HUES64 (cell line): ENCODE results near the gene MANBA.

Source experiments
- H3K27ac ChIP-seq: 2 replicates; pipeline ENCODE4 v1.7.0; 2013; ENCODE audit warnings: low read depth, low read length, inconsistent platforms
- H3K27me3 ChIP-seq: 2 replicates; pipeline ENCODE4 v1.6.1; 2013; ENCODE audit warnings: mild to moderate bottlenecking, low read length; ENCODE audit not compliant: insufficient read depth
- H3K36me3 ChIP-seq: 2 replicates; pipeline ENCODE4 v1.6.1; 2013; ENCODE audit warnings: mild to moderate bottlenecking, low read length; ENCODE audit not compliant: insufficient read depth
- H3K4me1 ChIP-seq: 2 replicates; pipeline ENCODE4 v1.6.1; 2013; ENCODE audit warnings: mild to moderate bottlenecking, low read length, moderate library complexity; ENCODE audit not compliant: insufficient read depth
- H3K4me3 ChIP-seq: 2 replicates; pipeline ENCODE4 v1.5.1; 2013; ENCODE audit warnings: mild to moderate bottlenecking, low read length, moderate library complexity
- H3K9ac ChIP-seq: 2 replicates; pipeline ENCODE4 v1.6.1; 2013; ENCODE audit warnings: mild to moderate bottlenecking, low read depth, low read length
- H3K9me3 ChIP-seq: 2 replicates; pipeline ENCODE4 v1.6.1; 2013; ENCODE audit warnings: low read depth, low read length; ENCODE audit not compliant: insufficient read depth
- WGBS: fragments of 150-250, 120-280 bp; methylation state at CpG from one replicate; pipeline ENCODE4 v1.1.7; 2013; ENCODE audit warnings: missing lambda C conversion rate; 5-methylcytosine and 5-hydroxymethylcytosine counted together

The MANBA gene

GRCh38 chr4:102675141-102675540 lies 85.6 kb downstream of the MANBA start:
- Histone ChIP-seq H3K4me1 (no peaks in the 10 kb centered on the region; the same call in 1 of the 2 replicates), H3K9me3 (no peaks in the 10 kb centered on the region), H3K27ac (no peak overlapping the region), H3K4me3 (no peak overlapping the region), H3K27me3 (no peaks in the 10 kb centered on the region), H3K36me3 (peaks cover 27% of the 10 kb centered on the region), H3K9ac (no peak overlapping the region)
- WGBS, result 92% methylated on average over 1 of the region's 1 CpG

GRCh38 chr4:102667001-102667400 lies 93.8 kb downstream of the MANBA start:
- no CpG with 5 or more reads among the region's 1 CpG for WGBS
- H3K9me3 ChIP-seq, result no peaks in the 10 kb centered on the region
- no peaks in the 10 kb centered on the region for H3K4me1 ChIP-seq
- no peak overlapping the region for H3K9ac ChIP-seq
- peaks cover 37% of the 10 kb centered on the region for H3K36me3 ChIP-seq
- H3K27me3 ChIP-seq, result no peaks in the 10 kb centered on the region
- H3K4me3 ChIP-seq, result no peak overlapping the region
- no peak overlapping the region for H3K27ac ChIP-seq

DNA sequence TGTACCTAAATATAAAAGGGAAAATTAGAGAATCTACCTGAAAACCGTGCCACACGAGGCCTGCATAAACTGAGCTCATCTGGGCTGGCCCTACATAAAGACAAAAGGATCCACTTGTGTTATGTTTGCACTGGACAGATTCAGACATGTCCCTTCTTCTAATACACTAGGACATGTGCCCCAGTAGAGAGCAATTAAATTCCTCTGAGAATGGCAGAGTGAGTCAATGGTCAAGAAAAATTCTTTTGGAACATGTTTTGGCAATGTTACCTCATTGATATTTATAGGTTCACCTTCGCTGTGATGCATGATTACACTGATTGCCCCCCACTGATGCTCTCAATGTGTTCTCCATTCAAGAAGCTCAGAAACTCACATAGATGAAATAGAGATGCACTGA lies 95.2 kb downstream of the MANBA start:
- Histone ChIP-seq H3K9ac (no peak overlapping the region), H3K4me3 (no peak overlapping the region), H3K36me3 (peaks cover 34% of the 10 kb centered on the region), H3K27me3 (no peaks in the 10 kb centered on the region), H3K27ac (no peak overlapping the region), H3K9me3 (no peaks in the 10 kb centered on the region), H3K4me1 (no peaks in the 10 kb centered on the region)
- WGBS, result 94% methylated on average over 3 of the region's 3 CpGs

- Histone ChIP-seq H3K4me3 (no peak overlapping the region), H3K4me1 (no peaks in the 10 kb centered on the region), H3K27me3 (no peaks in the 10 kb centered on the region), H3K9me3 (no peaks in the 10 kb centered on the region), H3K36me3 (peaks cover 29% of the 10 kb centered on the region), H3K27ac (no peak overlapping the region), H3K9ac (no peak overlapping the region)
- WGBS, result 100% methylated on average over 1 of the region's 1 CpG
Observed at GRCh38 chr4:102663073-102663472, 97.7 kb downstream of the MANBA start.

DNA sequence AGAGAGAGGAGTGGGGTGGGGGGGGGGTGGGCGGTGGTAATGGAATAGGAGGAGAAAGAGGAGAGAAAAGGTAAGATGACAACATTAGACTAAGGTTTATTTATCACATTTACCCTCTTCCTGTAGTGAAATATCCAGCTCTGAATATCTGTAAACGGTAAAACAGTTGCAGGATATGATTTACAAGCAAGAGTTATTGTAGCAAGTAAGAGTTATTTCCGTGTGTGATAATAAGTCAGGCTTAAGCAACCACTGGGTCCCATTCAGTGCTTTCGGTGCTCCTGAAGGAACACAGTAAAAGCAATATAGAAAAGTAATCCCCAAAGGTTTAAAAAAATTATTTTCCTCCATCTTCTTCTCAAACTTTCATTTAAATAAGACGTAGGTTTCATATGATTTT lies 103.6 kb downstream of the MANBA start:
- H3K27ac ChIP-seq, result no peak overlapping the region
- H3K27me3 ChIP-seq, result no peaks in the 10 kb centered on the region
- WGBS, result 95% methylated on average over 4 of the region's 5 CpGs
- H3K9me3 ChIP-seq, result no peaks in the 10 kb centered on the region
- H3K4me3 ChIP-seq, result no peak overlapping the region
- H3K4me1 ChIP-seq, result no peaks in the 10 kb centered on the region
- H3K9ac ChIP-seq, result no peak overlapping the region
- H3K36me3 ChIP-seq, result peaks cover 13% of the 10 kb centered on the region; the same call in 1 of the 2 replicates

GRCh38 chr4:102647117-102647516 lies 113.7 kb downstream of the MANBA start:
- Histone ChIP-seq H3K36me3 (peaks cover 40% of the 10 kb centered on the region), H3K9me3 (no peaks in the 10 kb centered on the region), H3K4me3 (no peak overlapping the region), H3K27ac (no peak overlapping the region), H3K9ac (no peak overlapping the region), H3K27me3 (no peaks in the 10 kb centered on the region), H3K4me1 (no peaks in the 10 kb centered on the region)
- WGBS, result 90% methylated on average over 1 of the region's 1 CpG

DNA sequence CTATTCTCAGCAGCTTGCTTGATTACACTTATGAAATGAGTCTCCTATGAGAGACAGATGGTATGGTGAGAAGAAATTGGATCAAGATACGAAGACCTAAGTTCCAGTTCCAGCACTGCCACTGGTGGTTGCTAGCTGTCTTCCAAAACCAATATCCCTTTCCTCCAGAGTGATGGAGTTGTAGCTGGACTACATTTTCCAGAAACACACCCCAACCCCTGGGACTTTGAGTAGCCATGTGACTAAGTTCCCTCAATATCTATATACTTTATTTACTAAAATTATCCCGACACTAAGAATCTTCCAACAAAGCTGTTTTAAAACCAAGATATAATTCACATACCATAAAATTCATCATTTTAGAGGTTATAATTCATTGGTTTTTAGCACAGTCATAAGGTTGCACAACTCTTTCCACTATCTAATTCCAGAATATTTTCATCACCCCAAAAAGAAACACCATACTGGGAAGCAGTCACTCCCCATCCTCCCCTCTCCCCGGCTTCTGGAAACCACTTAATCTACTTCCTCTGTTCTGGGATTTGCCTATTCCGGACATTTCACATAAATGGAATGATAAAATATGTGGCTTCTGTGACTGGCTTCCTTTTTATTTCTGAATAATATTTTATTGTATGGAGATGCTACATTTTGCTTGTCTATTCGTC lies 118.0 kb downstream of the MANBA start:
- no peaks in the 10 kb centered on the region for H3K9me3 ChIP-seq
- H3K4me3 ChIP-seq, result no peak overlapping the region
- peaks cover 28% of the 10 kb centered on the region for H3K36me3 ChIP-seq
- no peak overlapping the region for H3K27ac ChIP-seq
- H3K27me3 ChIP-seq, result no peaks in the 10 kb centered on the region
- 88% methylated on average over 5 of the region's 5 CpGs for WGBS
- H3K4me1 ChIP-seq, result no peaks in the 10 kb centered on the region
- no peak overlapping the region for H3K9ac ChIP-seq

DNA sequence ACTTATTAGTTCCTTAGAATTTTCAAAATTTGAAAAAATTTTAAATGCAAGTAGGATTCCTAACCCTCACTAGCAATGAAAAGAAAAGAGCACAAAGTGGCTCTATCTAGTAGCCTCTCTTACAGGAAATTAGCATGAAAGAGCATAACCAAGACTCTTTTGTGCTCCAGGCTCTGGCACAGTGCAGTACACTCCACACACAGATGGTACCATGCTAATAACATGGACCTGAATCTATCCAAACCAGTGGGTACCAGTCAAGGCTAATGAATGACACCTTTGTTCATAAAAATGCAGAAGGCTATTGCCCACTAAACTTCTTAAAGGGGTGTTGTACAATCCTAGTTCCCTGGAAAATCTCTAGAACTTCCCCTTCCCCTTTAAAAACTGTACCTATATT lies 119.0 kb downstream of the MANBA start:
- no peak overlapping the region for H3K4me3 ChIP-seq
- H3K9me3 ChIP-seq, result no peaks in the 10 kb centered on the region
- H3K36me3 ChIP-seq, result peaks cover 33% of the 10 kb centered on the region

GRCh38 chr4:102640669-102641068 lies 120.1 kb downstream of the MANBA start:
- 97% methylated on average over 4 of the region's 4 CpGs for WGBS
- no peaks in the 10 kb centered on the region for H3K27me3 ChIP-seq
- no peak overlapping the region for H3K27ac ChIP-seq
- no peak overlapping the region for H3K9ac ChIP-seq
- H3K4me3 ChIP-seq, result no peak overlapping the region
- H3K36me3 ChIP-seq, result peaks cover 31% of the 10 kb centered on the region
- no peaks in the 10 kb centered on the region for H3K9me3 ChIP-seq
- H3K4me1 ChIP-seq, result no peaks in the 10 kb centered on the region

More for the DNA sequence above, 119.0 kb downstream of the MANBA start:
- H3K9ac ChIP-seq, result no peak overlapping the region
- H3K4me1 ChIP-seq, result no peaks in the 10 kb centered on the region
- no peaks in the 10 kb centered on the region for H3K27me3 ChIP-seq
- H3K27ac ChIP-seq, result no peak overlapping the region

DNA sequence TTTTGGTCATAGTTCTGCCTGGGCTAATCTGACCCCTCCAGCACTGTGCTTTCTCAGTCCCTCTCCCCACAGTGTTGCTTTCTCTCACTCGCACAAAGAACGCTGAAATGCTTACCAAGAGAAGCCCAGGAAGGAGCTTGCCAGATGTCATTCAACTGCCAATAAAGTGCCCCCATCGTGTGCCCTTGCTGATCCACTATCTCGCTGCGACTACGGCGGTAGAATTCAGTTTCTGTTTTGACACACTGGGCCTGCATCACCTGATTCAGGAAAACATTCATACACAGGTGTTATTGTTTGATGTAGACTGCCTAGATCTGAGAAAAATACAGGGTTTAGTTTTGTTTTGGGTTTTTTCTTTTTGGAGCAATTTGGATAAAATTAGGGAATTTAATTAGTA lies 121.2 kb downstream of the MANBA start:
- WGBS, result 95% methylated on average over 7 of the region's 7 CpGs
- no peaks in the 10 kb centered on the region for H3K27me3 ChIP-seq
- no peaks in the 10 kb centered on the region for H3K9me3 ChIP-seq
- H3K4me1 ChIP-seq, result no peaks in the 10 kb centered on the region
- peaks cover 33% of the 10 kb centered on the region for H3K36me3 ChIP-seq
- H3K4me3 ChIP-seq, result no peak overlapping the region
- H3K9ac ChIP-seq, result no peak overlapping the region
- H3K27ac ChIP-seq, result no peak overlapping the region

DNA sequence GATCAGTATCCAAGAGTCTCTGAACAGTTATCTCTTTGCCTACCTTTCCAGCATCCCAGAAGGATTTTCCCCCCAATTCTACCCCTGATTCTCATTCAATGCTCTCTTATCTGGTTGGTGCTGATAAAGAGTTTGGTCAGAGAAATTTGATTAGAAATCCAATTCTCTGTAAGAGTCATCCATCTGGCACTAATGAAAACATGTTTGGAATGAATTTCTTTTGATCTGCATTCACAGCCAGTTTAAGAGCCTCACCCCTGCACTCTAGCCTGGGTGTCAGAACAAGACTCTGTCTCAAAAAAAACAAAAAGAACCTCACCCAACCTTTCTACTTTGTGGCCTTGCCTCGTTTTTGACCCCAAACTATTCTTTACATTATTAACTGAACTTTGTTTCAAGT lies 122.1 kb downstream of the MANBA start:
- peaks cover 41% of the 10 kb centered on the region for H3K36me3 ChIP-seq
- WGBS, result 92% methylated on average over 1 of the region's 1 CpG
- no peaks in the 10 kb centered on the region for H3K4me1 ChIP-seq
- no peak overlapping the region for H3K9ac ChIP-seq
- H3K4me3 ChIP-seq, result no peak overlapping the region
- no peak overlapping the region for H3K27ac ChIP-seq
- H3K27me3 ChIP-seq, result no peaks in the 10 kb centered on the region
- no peaks in the 10 kb centered on the region for H3K9me3 ChIP-seq

- WGBS, result 99% methylated on average over 3 of the region's 3 CpGs
- no peaks in the 10 kb centered on the region for H3K27me3 ChIP-seq
- peaks cover 45% of the 10 kb centered on the region for H3K36me3 ChIP-seq
- H3K4me3 ChIP-seq, result no peak overlapping the region
- H3K9me3 ChIP-seq, result no peaks in the 10 kb centered on the region
- no peak overlapping the region for H3K9ac ChIP-seq
- H3K4me1 ChIP-seq, result no peaks in the 10 kb centered on the region
- H3K27ac ChIP-seq, result no peak overlapping the region
Observed at GRCh38 chr4:102637391-102637790, 123.4 kb downstream of the MANBA start.
